HG02840 (cell line): Measurements from ENCODE around the gene CCR1.

Experiments used
- ATAC-seq: cut with Tn5 transposase; IDR thresholded peaks from one replicate; pipeline ENCODE4 v1.9.1; 2021; ENCODE audit warnings: mild to moderate bottlenecking, moderate library complexity, moderate number of reproducible peaks; ENCODE audit not compliant: unreplicated experiment, low FRiP score

CCR1 gene

DNA sequence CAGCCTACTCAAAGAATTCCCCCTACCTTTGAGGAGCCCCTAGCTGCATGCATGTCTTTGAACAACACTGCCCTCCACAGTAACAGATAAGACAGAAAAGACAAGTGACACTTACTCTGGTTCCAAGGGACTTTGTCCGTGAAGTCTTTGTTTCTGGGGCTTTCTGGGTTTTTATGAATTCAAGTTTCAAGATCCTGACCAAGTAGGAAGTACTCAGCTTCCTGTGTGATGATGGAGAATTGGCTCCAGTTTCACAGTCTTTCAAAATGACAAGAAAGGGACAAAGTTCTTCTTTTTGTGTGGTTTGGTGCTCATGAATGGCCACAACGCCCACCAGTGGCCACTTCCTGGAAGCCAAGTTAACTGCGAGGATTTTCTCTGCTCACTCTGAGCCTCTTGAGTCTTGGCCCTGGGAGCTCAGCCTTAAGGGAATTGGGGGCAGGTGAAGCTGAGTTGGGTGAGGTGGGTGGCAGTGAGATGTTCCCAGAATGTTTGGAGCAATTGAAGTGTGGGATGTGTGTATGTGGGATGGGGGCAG is at the start of gene CCR1:
Gene CCR1 (minus strand): TSS at position 147 of the 538 bp plus-strand sequence. CDS start 4,000 bp downstream, outside the sequence.
- no peak for ATAC-seq

DNA sequence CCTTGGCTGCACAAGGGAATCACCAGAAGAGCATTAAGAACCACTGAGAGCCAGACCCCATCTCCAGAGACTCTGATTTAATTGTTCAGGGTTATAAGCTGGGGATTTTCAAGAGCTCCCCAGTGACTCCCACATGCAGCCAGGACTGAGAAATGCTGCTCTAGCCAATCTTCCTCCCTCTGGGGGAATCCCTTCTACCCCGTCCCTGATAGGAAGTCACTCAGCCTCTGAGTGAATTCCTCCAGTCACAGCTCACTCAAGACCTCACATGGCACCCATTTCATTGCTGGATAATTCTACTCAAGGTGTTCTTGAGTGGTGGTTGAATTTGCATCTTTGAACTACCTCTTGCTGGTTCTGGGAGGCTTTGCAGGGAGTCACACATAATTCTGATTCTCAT is 44.9 kb upstream of the CCR1 start:
- ATAC-seq: no peak

GRCh38 chr3:46245146-46245545 is 37.0 kb upstream of the CCR1 start:
- ATAC-seq: no peak

- ATAC-seq: no peak
Observed at GRCh38 chr3:46243560-46243959, 35.4 kb upstream of the CCR1 start.

DNA sequence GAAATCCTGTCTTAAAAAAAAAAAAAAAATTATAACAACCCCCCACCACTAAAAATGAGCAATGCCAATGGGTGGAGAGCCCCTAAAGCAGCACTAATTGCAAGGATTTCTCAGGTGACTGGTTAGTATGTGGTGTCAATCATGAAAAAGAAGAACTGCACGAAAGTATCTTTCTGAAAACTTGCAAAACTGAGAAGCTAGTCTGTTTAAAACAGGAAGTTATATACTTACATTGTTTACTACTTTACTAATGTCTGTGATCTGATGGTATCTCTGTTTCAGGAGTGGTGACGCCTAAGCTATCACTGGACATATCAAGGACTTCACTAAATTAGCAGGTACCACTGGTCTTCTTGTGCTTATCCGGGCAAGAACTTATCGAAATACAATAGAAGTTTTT is 34.0 kb upstream of the CCR1 start, which contains the start of gene CCR3:
Gene CCR3 (plus strand): TSS at position 341 of the 400 bp plus-strand sequence. CDS start 22,699 bp downstream, outside the sequence.
- ATAC-seq: no peak

GRCh38 chr3:46239952-46240351 is 31.8 kb upstream of the CCR1 start:
- no peak for ATAC-seq

DNA sequence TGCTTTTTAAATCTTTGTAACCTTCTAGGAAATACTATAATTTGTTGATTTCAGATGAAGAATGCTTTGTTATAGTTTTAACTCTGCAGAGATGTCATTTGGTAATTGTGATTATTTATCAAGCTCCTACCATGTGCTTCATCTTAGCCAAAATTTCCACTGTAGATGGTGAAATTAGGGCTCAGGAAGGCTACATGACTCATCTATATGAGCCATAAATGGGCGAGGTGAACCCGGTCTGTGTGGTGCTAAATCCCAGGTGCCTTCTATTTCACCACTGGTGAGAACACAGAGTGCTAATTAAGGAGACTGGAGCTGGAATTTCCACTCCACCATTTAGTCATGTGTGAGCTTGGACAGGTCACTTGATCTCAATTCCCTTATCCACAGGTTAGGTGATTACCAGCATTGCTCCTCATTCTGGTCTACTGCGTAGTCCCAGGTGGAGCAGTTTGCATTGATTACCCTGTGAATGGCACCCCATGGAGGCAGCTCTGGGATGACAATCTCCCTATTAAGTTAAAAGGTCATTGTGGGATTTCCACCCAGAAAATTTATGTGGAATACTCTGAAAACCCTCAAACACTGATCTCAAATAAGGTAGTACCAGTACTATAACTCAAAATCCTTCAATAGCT is 31.3 kb upstream of the CCR1 start:
- ATAC-seq: no peak

DNA sequence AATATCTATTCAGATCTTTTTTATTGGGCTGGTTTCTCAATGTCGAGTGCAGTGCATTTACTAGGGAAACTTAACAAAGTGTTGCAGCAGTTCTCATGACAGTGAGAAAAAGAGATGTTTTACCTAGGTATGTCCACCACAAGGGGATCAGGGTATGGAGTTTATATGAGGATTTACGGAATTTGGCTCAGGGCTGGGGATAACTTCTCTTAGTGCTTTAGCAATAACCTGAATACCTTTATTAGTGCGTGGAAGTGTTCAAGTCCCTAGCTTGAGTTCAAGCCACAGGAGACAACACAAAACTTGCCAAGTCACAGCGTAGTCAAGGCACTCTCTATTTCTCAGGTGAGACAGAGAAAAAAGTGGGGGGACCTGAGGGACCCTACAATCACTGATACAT is 30.3 kb upstream of the CCR1 start:
- no peak for ATAC-seq

- ATAC-seq: no peak
Observed at GRCh38 chr3:46236294-46237054, 28.4 kb upstream of the CCR1 start.

- no peak for ATAC-seq
Observed at GRCh38 chr3:46235425-46235824, 27.3 kb upstream of the CCR1 start.

- ATAC-seq: no peak
Observed at GRCh38 chr3:46233194-46233593, 25.1 kb upstream of the CCR1 start.

DNA sequence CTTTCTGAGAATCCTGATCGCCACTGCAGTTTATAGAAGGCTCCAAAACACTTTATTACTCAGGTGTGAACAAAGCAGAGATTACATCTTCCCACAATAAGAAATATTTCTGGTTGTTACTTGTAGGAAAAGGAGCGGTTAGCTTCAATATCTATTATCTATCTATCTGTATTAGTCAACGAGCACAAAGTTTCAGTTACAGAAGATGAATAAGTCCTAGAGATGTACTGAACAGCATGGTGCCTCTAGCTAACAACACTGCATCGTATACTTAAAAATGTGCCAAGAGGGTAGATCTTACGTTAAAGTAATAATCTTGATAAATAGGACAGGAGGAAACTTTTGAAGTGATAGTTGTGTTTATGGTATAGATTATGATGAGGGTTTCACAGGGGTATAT is 23.2 kb upstream of the CCR1 start:
- no peak for ATAC-seq

DNA sequence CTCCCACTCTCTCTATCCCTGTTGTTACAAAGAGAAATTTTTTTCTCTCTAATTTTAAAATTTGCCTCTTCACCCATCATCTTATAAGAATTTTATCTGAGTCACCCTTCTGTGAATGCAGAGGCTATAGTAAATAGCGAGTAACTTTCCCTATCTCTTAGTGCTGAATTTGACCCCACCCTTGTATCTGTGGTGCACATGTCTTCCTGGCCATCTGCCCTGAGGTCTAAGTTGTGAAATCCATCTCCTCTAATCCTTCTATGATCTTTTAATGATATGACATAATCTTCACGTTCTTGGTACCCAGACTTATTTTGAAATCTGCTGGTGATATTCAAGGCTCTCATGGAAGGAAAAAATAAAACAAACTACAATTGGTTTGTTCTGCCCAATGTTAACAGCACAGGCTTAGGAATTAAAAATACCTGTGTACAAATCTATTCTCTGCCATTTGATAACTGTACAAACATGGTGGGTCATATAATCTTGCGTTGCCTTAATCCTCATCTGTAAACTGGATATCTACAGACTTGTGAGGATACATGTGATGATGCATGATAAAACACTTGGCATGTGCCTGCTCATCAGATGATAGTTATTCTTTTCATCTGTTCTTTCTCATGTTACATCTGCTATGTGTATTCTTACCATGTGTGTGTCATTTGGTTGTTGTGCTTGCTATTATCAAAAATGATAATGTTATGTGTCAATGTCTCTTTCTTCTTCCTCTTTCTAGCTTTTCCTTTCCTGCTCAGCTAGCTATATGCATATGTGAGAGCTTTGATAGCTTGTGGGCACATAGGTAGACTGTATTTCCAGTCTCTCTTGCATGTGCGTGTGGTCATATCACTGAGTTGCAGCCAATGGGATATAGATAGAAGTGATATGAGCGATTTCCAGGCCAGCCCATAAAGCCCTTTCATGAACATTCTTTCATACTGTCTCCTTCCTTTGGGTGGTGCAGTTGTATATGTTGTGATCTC is 20.4 kb upstream of the CCR1 start:
- ATAC-seq: no peak

- ATAC-seq: no peak
Observed at GRCh38 chr3:46222435-46223161, 14.5 kb upstream of the CCR1 start.

DNA sequence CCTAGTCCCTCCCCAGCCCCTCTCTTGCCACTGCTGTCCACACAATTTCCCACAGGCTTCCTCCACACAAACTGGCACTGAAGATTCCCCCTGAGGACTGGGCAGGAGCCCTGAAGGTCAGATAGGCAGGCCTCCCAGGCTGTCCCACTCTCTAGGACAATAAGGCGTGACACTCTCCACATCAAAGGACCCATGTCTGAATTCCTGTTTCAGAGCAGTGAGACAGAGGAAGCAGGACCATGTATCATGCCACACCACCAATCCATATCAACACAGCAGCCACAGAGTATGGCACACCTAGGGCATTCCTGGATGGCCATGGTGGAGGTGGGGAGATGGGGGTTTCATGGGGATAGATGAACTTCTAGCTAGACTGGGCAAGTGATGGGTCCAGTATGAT is 13.8 kb upstream of the CCR1 start:
- ATAC-seq: no peak

- no peak for ATAC-seq
Observed at GRCh38 chr3:46221391-46221790, 13.3 kb upstream of the CCR1 start.

DNA sequence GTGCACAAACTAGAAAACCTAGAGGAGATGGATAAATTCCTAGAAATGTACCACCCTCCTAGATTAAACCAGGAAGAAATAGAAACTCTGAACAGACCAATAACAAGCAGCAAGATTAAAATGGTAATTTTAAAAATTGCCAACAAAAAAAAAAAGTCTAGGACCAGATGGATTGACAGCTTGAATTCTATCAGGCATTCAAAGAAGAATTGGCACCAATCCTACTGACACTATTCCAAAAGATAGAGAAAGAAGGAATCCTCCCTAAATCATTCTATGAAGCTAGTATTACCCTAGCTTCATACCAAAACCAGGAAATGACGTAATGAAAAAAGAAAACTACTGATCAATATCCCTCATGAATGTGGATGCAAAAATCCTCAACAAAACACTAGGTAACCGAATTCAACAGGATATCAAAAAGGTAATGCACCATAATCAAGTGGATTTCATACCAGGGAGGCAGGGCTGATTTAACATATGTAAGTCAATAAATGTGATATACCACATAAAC is 10.1 kb upstream of the CCR1 start:
- no peak for ATAC-seq

DNA sequence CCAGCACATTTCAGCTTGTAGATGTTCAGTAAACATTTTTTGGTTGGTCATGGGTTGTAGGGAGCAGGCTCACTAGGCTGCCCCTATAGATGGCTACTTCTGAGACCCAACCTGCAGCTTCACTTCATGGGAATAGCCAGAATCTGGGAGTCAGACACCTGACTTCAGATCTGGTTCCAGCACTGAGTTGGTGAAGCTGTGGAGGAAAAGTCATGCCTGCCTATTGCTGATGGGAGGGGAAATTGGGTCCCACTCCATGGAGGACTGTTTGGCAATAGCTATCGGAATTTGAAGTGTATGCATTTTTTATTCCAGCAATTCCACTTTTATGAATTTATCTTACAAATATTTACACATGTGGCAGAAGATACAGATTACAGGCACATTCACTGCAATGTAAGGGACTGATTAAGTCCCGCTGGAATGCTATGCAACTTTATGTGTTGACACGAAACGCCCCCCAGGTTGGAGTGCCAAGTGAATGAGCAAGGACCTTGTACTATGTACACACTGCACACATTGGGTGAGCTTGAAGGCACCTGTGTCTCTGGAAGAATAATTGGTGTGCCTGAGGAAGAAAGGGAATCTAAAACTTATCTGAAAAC is 7.8 kb upstream of the CCR1 start:
- ATAC-seq: no peak

DNA sequence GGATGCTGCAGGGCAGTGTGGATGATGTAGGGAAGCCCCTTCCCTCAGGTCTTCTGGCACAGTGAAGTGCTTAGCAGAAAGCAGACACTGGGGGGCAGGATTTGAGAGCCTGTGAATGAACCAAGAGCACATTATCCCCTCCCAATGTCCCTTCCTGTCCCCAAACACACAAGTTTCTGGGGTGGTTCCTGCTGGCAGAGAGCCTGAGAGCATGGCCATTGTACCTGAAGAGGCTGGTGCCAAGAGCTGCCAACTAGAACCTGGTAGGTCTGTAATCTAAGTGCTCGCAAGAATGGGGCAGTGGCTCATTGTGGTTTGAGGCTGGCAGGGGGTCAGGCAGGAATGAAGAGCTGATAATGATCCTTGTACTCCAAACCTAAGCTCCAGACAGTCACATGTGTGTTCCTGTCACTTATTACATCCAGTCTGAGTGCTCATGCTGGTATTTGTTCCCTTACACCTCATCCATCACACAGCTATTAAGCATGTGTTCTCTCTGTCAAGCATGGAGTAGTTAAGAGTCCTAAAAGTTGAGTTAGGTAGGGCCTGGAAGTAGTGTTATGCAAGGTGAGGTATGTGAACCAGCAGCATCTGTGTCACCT is 6.7 kb upstream of the CCR1 start:
- ATAC-seq: no peak
